ENCODE results near the gene IRAK3.
"Not testable (repeated sequence)": the region's sequence is repeated elsewhere in the genome, so short reads cannot be mapped to it uniquely, and the experiment has no call there.

Gene IRAK3

DNA sequence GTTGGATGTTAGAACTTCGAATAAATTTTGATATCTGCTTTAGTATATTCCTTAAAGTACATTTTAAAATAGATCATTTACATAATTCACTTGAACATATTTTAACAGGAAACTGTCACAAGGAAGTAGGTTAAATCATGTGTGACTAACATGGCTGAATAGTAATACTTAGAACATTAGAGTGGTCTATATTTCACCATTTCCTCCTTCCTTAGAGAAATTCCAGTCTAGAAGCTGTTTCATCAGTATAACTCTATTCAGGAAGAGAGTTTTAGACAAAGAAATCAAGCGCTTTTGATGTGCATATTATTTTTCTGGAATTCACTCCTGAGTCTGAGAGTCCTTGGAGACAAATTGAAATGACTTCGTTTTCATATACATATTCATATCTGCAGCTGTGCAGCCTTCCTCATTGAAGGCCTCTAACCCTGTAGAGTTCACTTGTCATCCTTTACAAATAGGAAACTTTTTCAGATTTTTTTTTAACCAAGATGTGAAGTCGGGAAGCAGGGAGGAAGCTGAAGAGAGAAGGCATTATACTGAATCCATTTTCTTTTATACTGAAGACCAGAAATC lies 28.4 kb downstream of the IRAK3 start:
- no peak for DNase-seq

GRCh38 chr12:66228462-66228861 lies 39.4 kb downstream of the IRAK3 start:
- DNase-seq = no peak

GRCh38 chr12:66232263-66232662 lies 43.2 kb downstream of the IRAK3 start:
- DNase-seq = no peak

- DNase-seq = peak; percentile 1 to 42
These were observed 45.2 kb downstream of the IRAK3 start for GRCh38 chr12:66234037-66234693.

DNA sequence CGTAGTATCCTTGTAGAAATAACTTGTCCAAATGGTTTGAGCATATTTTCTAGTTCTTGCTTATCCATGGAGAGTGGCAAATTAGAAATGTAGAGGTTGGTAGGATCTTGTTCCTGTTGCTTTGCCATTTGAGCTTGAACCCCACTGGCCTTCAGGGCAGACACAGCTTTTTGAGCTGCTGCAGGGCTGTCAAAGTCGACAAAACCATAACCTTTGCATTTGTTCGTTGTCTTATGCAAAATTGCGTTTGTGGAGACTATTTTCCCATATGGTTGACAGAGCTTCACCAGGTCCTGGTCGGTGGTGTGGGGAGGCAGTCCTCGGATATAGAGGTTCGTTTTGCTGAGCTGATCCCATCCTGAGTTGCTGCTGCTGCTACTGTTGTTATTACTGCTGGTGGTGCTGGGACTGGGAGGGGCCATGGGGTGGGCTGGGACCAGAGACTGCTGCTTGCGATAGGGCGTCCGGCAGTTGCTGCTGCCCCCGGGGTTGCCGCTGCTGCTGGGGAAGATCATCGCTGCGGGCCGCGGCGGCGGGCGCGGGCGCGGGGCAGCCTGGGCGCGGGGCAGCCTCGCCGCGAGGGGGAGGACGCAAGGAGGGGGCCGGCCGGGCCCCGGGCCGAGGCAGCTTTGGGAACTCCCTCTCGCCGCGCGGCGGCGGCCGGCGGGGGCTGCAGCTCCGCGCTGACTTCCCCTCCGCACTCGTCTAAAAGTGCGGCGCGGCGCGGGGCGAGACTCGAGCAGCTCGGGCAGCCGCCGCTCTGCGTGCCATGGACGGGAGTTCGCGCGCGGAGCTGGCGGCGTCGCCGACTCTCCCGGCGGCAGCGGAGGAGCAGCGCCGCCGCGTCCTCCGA lies 46.0 kb downstream of the IRAK3 start:
- peak; percentile 23 to 33 for DNase-seq

DNA sequence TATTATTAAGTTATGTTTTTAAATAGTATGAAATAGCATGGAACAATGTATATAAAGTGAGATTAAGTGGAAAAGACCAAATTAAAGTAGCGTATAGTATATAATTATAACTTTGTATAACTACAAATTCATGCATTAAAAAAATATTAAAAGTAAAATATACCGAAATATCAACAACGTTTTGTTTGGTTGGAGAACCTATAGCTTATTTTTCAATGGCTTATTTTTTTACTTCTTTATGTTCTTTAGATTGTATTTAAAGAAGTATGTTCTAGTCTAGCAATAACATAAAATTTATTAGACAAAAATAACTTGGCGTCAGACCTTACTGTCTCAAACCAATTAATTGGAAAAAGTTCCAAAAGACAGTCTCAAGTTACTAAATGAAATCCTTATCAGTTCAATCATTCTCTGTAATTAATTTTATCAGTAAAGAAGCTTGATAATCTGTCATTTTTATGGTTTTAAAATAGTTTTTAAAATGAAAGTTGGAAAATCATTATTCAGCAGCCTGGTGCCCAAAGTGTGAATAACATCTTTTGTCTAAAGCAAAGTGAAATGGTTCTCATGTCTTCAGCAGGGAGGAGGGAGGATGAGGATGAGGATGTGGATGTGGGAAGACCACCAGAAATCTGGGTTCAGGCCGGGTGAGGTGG lies 46.7 kb downstream of the IRAK3 start:
- DNase-seq = no peak

DNA sequence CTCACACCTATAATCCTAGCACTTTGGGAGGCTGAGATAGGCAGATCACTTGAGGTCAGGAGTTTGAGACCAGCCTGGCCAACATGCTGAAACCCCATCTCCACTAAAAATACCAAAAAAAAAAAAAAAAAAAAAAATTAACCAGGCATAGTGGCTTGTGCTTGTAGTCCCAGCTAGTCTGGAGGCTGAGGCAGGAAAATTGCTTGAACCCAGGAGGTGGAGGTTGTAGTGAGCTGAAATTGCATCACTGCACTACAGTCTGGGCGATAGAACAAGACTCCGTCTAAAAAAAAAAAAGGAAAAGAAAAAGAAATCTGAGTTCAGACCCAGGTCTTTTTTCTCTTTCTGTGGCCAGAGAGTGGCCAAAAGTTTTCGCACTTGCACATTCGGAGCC lies 47.3 kb downstream of the IRAK3 start:
- DNase-seq = not testable (repeated sequence)

GRCh38 chr12:66236969-66237368 lies 48.0 kb downstream of the IRAK3 start:
- DNase-seq = no peak

- DNase-seq = no peak
These were observed 48.6 kb downstream of the IRAK3 start for GRCh38 chr12:66237505-66238175.

- DNase-seq = no peak
These were observed 50.3 kb downstream of the IRAK3 start for GRCh38 chr12:66239295-66239694.

DNA sequence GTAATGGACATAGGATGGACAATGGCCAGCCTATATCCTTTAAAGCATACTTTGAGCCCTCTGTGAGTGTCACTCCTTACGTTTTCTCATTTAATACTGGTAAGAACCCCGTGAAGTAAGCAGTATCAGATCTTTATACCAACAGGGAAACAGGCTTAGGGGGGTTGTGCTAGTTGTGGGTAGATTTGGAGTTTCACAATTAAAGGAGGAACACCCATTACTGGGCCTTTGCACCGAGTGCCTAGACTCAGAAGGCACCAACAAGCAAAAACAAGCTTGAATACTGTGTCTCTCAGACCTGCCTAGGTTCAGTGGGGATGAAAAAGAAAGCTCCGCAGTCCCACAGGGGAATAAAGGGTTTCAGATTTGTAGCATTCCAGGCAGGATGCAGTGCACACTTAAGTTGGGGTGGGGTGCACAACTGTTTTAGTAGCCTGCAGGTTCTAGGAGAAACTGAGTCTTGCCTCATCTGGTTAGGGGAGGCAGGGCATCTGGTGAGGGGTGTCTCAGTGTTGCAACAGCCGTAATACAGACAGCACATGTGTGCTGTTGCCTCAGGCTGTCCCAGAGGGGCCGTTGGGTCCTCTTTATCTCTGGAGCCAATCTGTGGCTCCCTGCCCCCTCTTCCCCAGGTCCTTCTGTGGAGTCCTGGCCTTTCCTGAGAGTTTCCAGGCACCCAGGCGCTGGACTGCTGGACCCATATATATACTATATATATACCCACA lies 51.2 kb downstream of the IRAK3 start:
- no peak for DNase-seq

GRCh38 chr12:66241061-66242043 lies 52.3 kb downstream of the IRAK3 start:
- no peak for DNase-seq

DNA sequence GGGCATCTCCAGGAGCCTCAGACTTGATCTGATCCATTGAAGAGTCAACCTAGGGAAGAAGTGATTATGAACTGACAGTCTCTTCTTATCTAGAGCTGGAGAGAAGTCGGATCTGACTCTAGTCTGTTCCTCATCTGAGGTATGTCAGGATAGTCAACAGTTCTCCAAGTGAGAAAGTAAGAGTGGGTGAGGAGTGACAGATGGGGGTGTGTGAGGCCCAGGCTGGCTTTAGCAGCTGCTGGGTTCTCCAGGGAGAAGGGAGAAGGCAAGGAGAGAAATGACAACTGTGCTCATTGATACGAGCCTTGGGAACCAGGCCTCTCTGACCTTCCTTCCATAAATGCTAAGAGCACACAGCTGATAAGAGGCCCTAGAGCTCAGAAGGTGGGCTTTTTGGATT lies 53.3 kb downstream of the IRAK3 start:
- no peak for DNase-seq

DNA sequence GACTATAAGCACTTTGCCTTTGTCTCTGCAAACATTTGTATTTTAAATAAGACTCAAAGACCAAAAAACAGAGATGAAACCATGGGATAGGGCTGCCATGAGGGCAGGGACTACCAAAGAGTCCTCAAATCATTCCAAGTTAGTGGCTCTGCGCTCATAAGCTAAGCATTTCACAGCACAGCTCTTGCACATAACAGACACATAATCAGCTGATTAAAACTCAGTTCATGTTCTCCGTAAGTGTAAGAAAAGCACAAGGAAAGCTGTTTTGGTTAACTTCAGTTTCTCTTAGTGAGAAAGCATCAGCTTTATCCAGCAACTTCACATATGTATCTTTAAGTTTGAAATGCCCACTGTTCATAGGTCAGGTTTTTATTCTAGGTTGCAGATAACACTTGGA lies 54.9 kb downstream of the IRAK3 start:
- DNase-seq = no peak

DNA sequence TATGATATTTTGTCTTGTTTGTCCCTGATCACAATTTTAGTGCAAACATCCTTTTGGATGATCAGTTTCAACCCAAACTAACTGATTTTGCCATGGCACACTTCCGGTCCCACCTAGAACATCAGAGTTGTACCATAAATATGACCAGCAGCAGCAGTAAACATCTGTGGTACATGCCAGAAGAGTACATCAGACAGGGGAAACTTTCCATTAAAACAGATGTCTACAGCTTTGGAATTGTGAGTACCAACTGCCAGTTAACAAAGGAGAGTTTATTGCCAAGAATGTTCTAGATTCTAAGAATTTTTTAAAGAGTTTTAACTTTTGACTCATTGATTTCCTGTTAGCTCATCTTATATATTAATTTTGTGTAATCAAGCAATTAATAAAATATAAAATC lies 55.4 kb downstream of the IRAK3 start:
- DNase-seq = no peak

- no peak for DNase-seq
These were observed 58.7 kb downstream of the IRAK3 start for GRCh38 chr12:66247741-66248140.

- no peak for DNase-seq
These were observed 62.0 kb downstream of the IRAK3 start for GRCh38 chr12:66251049-66251448.

GRCh38 chr12:66252771-66253170 lies 63.8 kb downstream of the IRAK3 start:
- no peak for DNase-seq

DNA sequence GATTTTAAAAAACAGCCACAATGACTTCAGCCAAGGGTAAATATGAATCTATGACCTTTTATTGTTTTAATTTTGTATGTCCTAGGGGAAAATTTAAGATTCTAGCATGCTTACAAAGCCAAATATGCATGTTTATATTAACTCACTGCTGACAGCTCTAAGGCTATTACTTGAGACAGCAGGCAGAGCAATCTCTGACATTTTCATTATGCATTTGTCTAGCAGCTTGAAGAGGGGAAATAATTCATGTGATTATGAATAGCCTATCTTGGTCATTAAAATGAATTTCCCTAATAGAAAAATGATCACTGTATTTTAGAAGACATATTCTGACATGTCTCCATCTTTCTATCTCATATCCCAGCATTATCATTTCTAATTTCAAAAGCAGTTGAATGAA lies 66.7 kb downstream of the IRAK3 start:
- DNase-seq = no peak

- no peak for DNase-seq
These were observed 69.0 kb downstream of the IRAK3 start for GRCh38 chr12:66258011-66258410.

GRCh38 chr12:66262737-66263136 lies 73.7 kb downstream of the IRAK3 start:
- no peak for DNase-seq

All from stimulated activated CD4-positive, alpha-beta T cell treated with anti-CD3 and anti-CD28 coated beads, Interleukin-4, amount 100 ng/mL, for 4 hours (primary cell).